Measurements from ENCODE around the gene SGTA. TPM values are rescaled to one million over a fixed set of nuclear protein-coding genes. Genes with fewer than 3 reads are reported as not detected.

Gene SGTA
- total RNA-seq, 1 donor from 2014 or later, result 25.7 TPM

- ATAC-seq (no peak), DNase-seq (ENCODE audit: low spot score) (no peak)
Measured at GRCh38 chr19:2731181-2731995, 51.7 kb downstream of the SGTA start.

DNA sequence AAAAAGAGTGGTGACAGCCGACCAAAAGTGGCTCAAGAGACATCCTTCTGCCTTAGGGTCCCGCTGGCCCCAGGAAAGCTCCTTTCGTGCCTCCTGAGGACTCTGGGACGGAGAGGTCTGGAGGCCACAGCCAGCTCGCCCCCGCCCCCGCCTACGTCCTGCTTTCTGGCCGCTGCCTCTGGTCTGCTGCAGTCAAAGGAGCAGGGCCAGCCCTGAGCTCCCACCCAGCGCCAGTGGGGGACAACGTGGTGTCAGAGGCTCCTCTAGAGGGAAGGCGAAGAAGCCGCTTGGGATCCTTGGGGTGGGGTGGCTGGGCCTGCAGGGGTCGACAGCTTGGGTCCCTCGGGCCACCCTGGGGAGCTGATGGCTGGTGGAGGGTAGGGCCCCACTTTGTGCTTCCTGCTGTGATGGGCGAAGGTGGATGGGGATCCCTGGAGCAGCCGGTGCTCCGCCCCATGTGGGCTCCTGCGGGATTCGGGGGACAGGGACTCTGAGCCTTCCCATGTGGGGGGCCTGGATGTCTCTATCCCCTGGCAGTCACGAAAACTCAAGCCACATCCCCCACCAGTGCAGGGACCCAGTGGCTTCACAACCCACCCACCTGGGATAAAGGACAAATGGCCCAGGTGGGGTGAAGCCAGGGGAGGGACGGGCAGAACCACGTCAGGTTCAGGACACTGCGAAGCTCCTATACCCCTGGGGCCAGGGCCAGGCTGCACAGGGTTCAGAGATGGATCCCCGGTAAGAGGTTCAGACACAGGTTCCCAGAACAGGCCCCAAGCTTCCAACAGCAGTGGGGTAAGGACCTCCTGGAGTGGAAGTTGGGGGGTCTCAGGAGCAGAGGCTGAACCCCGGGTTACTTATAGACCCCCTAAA lies 52.9 kb downstream of the SGTA start:
- DNase-seq (ENCODE audit: low spot score), result no peak
- ATAC-seq, result no peak

DNA sequence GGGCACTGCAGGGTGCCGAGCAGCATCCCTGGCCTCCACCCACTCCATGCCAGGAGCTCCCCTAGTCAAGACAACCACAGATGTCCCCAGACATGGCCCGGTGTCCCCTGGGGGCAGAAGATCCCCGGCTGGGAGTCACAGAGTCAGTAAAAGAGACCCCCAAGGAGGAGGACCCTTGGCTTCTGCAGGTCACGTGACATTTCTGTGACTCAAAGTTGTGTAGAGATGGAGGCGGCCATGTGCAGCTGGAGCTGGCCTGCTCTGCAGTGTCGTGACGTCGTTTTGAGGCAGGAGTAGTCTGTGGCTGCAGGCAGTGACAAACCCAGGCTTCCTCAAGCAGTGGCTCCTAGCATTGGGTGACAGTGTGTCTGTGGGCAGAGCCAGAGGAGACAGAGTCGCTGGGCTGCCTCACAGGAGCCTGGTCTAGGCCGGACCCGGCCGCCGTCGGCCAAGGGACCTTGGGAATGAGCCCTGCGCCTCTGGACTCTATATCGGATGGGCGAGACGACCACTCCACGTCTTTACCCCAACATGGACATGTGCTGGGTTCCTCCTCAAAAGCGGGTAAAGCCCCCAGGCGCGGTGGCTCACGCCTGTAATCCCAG lies 54.2 kb downstream of the SGTA start:
- ATAC-seq, result no peak
- no peak for DNase-seq (ENCODE audit: low spot score)

DNA sequence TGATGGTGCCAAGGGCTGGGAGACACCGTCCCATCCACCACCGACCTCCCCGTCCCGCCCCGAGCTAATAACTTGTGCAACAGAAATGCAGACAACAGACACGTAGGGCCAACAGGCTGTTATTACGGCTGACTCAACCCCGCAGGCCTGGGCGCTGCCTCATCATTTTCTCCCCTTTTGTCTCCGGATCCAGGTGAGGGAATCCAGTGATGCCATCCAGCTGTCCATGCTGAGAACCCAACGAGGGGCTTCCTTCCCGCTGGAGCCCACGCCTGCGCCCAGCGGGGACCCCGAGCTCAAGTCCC lies 55.5 kb downstream of the SGTA start:
- DNase-seq (ENCODE audit: low spot score) (no peak), ATAC-seq (no peak)

DNA sequence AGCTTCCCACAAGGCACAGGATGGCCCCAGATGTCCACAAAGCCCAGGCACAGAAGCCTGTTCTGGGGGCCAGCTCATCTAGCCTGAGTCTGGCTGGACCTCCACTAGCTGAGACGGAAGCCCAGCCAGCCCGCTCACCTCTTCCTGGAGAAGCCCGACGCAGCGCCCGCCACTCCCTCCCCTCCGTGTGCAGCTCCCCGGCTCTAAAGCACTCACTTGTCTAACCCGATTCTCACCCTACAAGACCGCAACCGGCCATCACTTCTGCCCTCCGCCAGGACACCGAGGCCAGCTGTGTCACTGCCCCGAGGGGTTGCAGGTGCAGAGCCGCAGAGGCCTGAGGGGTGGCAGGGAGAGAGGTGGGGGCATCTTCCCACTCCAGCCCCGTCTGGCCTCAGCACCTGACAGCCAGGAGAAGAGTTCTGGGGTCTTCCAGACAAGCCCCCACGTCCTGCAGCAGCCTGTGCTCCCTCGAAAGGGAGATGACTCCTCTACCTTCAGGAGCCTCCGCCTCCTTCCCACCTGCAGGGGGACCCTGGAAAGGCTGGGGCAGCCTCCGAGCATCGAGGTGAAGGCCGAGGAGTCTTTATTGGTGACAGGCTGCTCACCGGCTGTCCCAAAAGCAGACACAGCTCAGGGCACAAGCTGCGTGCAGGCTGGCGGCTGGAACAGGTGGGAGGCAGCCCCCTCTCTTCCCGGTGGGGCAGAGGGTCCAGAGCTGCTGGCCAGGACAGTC lies 56.0 kb downstream of the SGTA start:
- no peak for ATAC-seq
- DNase-seq (ENCODE audit: low spot score), result no peak

GRCh38 chr19:2726160-2726855 lies 56.8 kb downstream of the SGTA start:
- DNase-seq (ENCODE audit: low spot score), result no peak

DNA sequence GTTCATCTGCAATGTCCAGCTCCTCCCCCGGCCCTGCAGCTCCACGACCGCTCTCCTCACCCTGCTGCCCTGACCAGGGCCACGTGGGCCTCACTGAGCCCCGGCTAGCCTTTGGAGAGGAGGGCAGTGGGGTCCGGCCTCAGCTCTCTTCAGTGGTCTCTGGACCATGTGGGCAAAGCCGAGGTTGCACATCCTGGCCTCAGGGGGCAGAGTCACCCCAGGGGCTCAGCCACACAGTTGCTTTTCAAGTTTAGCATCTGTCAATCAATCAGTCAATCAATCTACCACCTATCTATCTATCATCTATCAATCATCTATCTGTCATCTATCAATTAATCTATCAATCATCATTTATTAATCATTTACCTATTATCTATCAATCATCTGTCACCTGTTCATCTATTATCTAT lies 58.9 kb downstream of the SGTA start:
- no peak for DNase-seq (ENCODE audit: low spot score)
- no peak for ATAC-seq

More at GRCh38 chr19:2726160-2726855, 56.8 kb downstream of the SGTA start:
- no peak for ATAC-seq

DNA sequence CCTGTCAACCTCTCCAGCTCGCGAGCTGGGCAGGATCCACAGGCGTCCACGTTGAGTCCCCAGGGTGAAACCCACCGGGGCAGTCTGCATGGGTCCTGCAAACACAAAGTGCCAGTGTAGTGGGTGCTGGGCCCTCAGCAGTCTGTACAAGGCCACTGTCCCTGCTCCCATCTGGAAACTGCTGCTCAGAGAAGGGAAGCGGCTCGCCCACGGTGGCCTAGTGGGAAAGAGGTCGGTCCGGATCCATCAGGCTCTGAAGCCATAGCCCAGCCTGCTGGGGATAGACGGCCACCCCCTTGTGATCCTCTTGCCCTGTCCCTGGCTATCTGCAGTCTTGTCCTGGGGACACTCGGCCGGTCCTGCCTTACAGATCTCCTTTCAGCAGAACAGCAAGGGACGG lies 59.3 kb downstream of the SGTA start:
- ATAC-seq (no peak), DNase-seq (ENCODE audit: low spot score) (no peak)

- DNase-seq (ENCODE audit: low spot score) (no peak), ATAC-seq (no peak)
Measured at GRCh38 chr19:2723345-2723715, 59.7 kb downstream of the SGTA start.

GRCh38 chr19:2722541-2723344 lies 60.3 kb downstream of the SGTA start:
- ATAC-seq (no peak), DNase-seq (ENCODE audit: low spot score) (no peak)

DNA sequence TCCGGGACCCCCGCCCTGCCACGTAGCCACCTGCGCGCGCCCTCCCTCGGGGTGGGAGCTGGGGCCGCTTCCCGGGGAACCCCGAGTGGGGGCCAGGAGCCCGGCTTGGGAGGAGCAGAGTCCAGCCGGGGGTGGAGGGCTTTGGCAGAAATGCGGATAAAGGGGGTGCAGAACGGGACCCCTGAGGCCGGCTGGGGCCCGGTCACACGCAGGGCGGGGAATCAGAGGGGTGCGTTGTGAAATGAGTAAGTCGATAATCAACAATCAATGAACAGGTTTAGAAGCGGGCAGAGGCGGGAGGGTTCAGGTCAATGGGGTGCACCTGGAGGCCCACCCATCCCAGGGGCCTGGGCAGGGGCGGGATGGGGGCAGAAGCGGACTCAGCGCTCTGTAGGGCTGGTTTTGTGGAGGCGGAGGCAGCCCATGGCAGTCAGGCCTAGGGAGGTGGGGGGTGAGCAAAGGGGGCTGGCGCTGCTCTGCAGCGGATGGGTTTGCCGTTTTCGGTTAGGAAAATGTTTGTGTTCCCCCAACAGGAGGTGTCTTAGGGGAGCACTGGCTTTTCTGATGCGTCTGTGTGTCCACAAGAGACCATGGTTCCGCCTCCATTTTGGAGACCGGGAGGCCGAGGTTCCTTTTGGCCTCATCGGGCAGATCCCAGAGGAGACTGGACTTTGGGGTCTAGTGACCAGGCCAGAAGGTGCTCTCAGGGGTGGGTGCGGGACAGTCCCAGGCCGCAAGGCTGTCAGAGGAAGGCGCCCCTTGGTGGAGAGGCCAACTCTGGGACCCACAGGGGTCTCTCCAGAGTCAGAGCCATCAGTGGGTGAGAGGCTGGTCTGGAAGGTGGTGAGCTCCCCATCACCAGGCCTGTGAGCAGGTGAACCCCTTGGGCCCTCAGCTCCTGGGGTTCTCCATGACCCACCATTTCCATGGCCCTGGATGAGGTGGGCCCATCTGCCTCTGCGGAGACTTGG lies 61.2 kb downstream of the SGTA start:
- no peak for DNase-seq (ENCODE audit: low spot score)
- ATAC-seq, result no peak

DNA sequence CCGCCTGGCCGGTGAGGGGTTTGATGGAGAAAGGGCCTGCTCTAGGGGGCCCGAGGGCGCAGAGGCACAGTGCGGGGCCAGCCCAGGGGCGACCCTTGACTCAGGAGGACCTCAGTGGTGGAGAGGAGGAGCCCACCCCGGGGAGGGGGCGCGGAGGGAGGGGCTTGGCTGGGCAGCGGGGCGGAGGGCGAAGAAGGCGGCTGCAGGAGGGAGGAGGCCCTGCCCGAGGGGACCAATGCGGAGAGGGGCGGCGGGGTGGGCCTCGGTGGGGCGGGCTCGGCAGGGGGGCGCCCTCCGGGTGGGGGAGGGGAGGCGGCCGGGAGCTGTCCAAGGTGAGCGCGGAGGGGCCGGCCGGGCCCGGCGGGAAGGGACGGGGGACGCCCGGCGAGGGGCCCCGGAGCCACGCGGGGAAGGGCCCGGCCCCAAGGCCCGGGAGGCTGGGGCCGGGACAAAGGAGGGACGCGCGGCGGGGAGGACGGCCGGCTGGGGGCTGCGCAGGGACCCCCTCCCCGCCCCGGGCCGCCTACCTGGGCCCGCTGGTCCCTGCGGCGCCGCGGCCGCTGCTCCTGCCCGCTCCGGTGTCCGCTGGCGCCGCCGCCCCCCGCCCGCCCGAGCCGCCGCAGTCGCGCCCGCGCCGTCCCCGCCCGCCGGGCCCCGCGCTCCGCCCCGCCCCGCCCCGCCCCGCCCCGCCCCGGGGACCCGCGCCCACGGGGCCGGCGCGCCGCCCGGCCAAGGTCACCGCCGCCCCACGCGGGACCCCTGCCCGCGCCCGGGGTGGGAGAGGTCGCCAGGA lies 62.1 kb downstream of the SGTA start, which contains the start of gene DIRAS1:
Gene DIRAS1 (minus strand): TSS at position 596 of the 793 bp plus-strand sequence. CDS start 3,566 bp downstream, outside the sequence.
- DNase-seq (ENCODE audit: low spot score) (no peak), ATAC-seq (no peak)

DNA sequence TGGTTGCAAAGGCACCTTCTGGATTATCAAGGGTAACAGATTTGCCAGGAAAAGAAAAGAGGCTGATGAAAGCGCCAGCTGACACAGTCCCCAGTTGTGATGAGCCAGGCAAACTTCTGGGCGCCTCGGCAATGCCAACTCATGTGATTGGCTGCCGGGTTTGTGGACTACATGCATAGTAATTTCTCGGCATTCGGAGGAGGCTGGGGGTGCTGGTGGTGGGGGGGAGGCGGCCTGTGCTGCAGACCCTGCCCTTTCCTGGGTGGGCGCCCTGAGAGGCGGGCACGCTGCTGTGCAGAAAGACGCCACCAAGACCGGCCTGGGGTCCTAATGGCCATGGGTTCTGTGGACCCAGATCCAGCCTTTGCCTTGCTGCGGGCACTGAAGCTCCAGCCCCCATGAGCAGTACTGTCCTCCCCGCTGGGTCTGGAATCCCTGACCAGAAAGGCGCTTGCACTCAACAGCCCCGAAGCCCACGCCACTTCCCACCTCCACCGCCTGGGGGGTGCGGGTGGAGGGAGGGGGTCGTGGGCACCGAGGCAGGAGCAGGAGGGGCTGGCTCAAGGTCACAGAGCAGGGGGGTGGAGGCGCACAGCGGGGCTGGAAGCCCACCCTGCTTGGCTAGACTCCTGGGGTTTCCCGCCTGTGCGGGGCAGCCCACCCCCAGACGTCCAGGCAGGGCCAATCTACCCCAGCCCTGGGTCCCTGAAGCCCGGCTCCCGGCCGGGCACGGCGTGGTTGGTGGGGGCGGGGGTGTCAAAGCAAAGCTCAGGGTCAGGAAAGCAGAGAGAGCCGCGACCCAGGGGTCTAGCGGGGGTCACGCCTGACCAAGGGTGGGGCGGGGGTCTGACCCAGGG lies 62.9 kb downstream of the SGTA start:
- DNase-seq (ENCODE audit: low spot score) (no peak), ATAC-seq (peak; percentile 17)

DNA sequence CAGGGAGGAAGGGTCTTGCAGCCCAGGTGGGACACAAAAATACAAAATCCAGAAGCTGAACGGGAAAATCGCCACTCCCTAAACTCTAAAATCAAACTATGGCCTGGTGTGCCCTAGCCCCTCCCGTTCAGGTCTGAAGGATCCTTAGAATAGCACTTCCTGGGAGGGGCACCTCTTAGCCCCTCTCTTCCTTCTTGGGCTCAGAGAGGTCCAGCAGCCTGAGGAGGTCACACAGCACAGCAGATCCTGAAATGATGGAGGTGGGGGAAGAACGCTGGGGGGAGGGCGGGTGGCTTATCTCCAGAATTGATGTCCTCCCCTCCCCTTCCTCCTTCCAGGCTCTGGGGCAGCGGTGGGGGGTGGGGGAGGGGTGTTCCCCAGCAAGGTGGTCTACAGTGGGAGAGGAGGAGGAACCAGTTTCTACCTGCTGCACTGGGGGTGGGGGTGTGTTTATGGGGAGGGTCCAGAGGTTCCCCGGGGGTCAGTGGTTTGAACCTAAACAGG lies 63.8 kb downstream of the SGTA start:
- no peak for ATAC-seq
- no peak for DNase-seq (ENCODE audit: low spot score)

DNA sequence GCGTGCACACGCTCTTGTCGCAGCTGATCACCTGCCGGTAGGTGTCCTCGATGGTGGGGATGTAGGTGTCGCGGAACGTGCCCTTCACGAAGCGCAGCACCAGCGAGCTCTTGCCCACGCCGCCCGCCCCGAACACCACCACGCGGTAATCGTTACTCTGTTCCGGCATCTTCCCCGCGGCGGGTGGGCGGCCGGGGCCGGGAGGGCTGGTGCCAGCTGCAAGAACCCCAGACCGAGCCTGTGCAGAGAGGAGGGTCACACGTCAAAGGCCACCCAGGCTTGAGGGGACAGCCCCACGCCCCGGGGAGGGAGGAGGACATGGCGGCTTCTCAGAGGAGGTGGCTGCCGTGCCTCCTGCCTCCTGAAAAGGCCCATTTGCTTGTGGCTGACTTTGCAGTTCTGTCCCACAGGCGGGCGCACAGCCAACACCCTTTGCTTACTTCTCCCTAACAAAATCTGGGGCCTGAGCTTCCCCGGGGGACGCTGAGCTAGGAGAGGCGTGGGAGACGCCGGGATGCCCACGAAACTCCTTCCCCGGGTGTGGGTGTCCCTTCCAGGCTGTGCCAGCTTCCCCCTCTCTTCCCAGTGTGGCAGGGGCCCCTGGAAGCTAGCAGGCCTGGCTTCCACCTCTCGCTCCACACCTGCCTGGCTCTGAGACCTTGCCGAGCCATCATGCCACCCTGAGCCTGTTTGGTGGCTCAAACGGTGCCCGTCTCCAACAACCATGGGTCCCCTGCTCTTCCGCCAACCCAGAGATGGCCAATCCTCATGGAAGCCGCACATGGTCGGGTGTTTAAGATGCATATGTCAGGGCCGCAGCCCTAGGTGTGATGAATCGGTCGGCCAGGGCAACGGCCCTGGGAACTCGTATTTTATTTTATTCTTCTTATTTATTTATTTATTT lies 65.2 kb downstream of the SGTA start:
- ATAC-seq (no peak), DNase-seq (ENCODE audit: low spot score) (no peak)
